Activated CD4-positive, CD25-positive, alpha-beta regulatory T cell treated with anti-CD3 and anti-CD28 coated beads, Interleukin-2, amount 50 U/mL, for 24 hours (primary cell): Measurements from ENCODE around the gene PEA15.

ENCODE experiments used
- ATAC-seq, 2 donors: fragments of 150-1000 bp; cut with Tn5 transposase; one replicate each; pipeline ENCODE4 v1.10.0; 2021; ENCODE audit warnings: mild to moderate bottlenecking in 1 of 2, moderate library complexity in 1 of 2

The PEA15 gene, protein sequence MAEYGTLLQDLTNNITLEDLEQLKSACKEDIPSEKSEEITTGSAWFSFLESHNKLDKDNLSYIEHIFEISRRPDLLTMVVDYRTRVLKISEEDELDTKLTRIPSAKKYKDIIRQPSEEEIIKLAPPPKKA

DNA sequence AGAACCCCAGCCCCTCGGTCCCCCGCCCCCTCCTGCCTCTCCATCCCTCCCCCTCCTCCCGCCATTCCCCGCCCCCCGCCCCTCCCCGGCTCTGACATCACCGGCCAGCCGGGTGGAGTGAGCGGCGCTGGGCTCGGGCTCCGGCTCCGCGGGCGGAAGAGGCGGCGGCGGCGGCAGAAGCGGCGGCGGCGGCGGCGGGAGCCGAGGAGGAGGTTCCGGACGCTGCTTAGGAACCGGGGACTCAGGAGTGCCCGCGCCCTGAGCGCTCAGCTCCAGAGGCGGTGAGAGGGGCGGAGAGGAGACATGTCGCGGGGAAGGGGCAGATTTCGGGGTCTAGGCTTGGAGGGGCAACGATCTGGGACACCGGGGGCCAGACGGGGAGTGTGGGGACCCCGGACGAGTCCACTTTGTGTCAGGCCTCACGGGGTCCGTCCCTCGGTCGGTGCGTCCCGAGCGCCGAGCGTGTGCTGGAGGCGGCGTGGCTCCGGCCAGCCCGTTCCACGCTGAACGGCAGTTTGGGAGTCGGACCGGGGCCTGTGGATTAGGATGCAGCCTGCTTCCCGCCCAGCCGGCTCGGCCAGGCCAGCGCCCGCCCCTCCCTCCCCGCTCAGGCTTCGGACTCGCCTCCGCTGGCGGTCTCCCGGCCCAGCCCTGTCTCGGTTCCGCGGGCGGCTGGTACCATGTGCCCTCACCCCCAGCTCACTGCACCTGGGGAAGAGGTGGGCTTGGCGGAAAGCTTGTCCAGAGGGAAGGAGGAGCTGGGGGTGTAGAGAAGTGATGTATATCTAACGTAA lies at the start of gene PEA15:
TSS of gene PEA15 (plus strand) at position 143 of the 794 bp plus-strand sequence. CDS start 6,161 bp downstream, outside the sequence.
- ATAC-seq: peak; percentile 76 to 77

DNA sequence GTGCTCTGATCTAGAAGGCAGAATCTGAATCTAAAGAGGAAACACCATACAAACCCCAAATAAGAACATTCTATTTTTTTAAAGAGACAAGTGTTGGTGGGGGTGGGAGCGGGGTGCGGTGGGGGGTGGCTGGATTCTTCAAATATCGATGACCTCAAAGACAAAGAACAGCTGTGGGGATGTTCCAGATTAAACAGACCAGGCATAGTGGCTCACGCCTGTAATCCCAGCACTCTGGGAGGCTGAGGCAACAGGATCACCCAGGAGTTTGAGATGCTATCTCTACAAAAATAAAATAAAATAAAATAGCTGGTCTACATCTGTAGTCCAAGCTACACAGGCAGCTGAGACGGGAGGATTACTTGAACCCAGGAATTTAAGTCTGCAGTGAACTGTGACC lies 48.8 kb upstream of the PEA15 start:
- ATAC-seq: no peak

DNA sequence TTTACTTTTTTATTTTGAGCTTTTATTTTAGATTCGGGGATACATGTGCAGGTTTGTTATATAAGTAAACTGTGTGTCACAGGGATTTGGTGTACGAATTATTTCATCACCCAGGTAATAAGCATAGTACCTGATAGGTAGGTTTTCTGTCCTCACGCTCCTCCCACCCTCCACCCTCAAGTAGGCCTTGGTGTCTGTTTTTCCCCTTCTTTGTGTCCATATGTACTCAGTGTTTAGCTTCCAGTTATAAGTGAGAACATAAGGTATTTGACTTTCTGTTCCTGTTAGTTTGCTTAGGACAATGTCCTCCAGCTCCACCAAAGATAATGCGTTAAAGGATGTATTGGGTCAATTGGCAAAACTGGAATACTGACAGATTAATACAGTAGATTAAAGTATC lies 48.0 kb upstream of the PEA15 start:
- no peak for ATAC-seq

DNA sequence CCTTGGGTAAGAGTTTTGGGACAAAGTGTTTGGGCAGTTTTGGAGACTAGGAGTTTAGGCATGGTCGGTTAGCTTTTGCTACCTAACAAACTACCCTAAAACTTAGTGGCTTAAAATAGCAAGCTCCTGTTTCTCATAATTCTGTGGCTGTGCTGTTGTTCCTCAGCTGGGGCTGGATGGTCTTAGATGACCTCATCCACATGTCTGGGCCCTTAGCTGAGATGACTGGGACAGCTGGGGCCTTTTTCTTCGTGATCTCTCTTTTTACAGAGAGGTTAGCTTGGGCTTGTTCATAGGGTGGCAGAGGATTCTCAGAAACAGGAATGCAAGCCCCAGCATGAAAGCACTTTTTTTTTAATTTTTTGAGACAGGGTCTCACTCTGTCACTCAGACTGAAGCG lies 47.2 kb upstream of the PEA15 start:
- no peak for ATAC-seq

DNA sequence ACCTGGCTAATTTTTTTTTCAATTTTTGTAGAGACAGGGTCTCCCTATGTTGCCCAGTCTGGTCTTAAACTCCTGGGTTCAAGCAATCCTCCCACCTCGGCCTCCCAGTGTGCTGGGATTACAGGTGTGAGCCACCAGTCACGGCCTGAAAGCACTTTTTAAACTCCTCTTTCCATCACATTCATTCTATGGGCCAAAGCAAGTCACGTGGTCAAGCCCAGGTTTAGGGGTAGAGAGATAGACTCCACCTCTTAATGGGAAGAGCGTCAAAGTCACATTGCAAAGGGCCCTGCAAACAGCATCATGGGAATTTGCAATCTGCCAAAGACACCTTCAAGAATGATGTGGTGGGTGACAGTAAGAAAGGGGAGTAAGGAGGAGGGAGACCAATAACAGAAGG lies 46.6 kb upstream of the PEA15 start:
- ATAC-seq: no peak

DNA sequence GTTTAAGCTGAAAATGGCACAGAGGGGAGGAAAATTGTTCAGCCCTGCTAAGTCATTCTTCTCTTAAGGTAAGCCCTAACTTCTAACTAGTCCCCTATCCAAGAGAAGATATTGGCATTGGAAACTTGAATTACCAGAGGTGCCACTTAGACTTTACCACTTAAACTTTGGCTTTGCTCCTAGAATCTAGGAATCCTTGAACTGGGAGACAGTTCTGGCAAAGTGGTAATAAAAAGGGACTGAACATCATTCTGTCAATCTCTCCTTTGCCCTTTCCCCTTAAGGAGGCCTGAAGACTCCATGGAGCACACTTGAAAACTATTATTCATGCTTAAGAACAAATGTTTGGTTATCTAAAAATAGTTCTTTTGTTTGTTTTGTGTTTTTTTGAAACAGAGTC lies 45.3 kb upstream of the PEA15 start:
- no peak for ATAC-seq

DNA sequence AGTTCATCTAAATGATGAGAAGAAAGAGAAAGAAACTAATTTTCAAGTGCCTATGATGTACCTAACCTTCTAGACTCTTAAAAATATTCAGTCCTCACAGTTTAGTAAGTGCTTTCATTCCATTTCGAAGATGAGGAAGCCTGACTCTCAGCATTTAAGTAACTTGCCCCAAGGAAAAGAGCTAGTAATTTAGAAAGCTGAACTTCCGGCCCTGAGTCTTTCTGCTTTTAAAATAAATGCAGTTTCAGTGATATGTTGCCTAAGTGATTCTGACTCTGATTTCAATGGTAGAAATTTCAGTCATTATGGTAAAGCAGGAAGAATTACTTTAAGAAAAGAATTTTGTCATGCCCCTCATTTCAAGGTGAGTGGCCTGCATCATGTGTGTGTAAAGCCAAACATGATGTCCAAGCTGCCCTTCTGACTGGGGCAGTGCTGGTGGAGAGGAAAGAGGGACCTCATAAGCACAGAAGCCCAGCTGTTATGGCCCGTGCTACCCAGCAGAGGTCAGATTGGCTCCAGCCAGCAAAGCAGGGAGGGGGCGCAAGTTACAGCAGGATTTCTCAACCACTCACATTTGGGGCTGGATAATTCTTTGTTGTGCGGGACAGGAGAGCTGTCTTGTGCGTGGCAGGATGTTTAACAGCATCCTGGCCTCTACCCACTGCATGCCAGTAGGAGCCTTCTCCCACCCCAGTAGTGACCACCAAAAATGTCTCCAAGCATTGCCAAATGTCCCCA lies 43.0 kb upstream of the PEA15 start:
- ATAC-seq: no peak

DNA sequence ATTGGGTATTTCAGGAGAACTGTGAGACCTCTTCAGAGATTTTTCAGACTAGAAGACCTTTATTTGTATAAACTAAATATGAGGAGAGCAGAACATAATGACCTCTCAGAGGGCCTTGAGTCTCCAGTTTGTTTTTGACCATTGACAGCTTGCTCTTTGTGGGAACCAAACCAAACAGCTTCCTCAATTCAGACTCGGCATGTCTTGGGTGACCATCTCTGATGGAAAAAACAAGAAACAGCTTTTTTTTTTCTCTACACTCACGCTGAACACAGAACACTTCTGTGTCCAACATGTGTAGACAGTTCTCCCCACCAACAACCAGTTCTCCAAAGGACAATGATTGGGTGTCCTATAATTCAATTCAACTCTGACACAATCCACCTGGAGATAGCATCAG lies 42.3 kb upstream of the PEA15 start:
- no peak for ATAC-seq

DNA sequence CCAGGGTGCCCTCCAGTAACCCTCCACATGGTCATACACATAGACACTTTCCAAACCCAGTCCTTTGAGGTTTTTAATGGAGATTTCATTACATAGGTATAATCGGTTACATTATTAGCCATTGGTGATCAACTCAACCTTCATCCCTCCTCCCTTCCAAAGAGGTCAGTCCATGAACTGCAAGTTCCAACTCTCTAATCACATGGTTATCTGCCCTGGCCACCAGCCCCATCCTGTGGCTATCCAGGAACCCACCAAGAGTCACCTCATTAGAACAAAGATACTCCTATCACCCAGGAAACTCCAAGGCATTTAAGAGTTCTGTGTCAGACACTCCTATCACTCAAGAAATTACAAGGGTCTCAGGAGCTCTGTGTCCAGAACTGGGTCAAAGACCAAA lies 41.6 kb upstream of the PEA15 start:
- ATAC-seq: no peak

DNA sequence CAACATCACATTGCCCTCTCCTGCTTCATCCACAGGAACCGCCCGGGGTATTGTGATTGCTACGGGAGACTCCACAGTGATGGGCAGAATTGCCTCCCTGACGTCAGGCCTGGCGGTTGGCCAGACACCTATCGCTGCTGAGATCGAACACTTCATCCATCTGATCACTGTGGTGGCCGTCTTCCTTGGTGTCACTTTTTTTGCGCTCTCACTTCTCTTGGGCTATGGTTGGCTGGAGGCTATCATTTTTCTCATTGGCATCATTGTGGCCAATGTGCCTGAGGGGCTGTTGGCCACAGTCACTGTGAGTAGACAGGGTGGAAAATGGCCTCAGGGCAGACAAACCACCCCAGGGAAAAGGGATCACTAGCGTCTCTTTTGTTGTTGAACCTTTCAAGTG lies 41.1 kb upstream of the PEA15 start:
- no peak for ATAC-seq

DNA sequence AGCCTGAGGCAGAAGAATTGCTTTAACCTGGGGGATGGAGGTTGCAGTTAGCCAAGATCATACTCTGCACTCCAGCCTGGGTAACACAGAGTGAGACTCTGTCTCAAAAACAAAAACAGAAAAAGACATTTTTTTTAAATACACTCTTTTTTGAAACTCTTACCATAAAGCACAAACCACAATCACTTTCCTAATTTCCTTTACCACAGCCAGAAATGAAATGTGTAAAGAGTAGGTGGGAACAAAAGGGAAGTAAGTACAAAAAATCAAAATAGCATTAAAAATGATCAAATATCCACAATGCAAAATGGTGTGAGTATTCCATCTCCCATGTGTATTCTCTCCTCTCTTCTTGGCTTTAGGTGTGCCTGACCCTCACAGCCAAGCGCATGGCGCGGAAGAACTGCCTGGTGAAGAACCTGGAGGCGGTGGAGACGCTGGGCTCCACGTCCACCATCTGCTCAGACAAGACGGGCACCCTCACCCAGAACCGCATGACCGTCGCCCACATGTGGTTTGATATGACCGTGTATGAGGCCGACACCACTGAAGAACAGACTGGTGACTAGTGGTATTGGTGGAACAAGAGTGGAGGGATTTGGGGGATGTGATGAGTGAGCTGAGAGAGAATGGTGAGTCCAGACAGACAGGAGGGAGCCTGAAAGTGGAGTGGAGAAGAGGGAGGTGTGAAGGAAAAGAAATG lies 38.9 kb upstream of the PEA15 start:
- ATAC-seq: no peak

DNA sequence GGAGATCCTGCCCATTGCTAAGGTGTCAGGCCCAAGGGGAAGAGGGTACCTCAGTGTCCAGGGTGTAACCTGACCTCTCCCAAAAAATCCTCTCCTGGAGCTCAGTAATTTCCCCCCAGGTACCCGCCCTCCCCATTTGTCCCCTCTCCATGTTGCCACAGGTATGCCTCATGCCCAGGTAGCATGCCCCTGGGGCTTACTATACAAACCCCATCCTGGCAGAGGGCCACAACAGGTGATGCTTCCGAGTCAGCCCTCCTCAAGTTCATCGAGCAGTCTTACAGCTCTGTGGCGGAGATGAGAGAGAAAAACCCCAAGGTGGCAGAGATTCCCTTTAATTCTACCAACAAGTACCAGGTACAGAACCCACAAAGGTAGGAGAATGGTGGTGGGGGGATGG lies 38.1 kb upstream of the PEA15 start:
- ATAC-seq: no peak

DNA sequence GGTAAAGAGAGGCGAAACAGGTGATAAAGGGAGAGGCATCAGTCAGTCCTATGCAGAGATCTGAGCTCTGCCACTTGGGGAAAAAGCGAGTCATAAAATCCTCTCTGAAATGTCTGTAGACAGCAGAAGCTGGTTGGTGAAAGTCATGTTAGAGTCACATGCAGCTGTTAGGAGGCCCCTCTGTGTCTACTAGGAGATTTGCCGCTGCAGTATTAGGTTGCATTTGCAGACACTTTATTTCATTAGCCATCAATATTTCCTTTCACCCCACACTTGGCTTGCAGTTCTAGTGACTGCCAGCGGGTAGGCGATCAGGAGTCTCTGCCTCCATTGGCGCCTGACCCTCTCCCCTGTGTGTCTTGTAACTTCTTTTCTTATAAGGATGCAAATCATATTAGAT lies 37.6 kb upstream of the PEA15 start:
- ATAC-seq: peak; percentile 82 to 90

DNA sequence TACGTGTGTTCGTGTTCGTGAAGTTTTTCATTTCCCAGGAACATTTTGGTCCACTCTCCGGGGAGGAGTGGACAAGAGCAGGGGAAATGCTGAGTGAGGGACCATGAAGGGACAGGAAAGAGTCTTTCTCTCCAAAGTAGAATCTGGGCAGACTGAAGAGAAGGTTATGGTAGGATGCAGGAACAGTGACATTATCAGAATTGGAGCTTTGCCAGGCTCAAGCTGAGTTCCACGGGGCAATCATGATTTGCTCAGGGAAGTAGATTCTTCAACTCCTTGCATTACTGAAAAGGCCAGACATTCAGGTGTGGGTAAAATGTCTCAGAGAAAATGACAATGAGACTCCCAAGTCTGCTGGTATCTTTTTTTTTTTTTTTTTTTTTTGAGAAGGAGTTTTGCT lies 37.2 kb upstream of the PEA15 start:
- no peak for ATAC-seq

DNA sequence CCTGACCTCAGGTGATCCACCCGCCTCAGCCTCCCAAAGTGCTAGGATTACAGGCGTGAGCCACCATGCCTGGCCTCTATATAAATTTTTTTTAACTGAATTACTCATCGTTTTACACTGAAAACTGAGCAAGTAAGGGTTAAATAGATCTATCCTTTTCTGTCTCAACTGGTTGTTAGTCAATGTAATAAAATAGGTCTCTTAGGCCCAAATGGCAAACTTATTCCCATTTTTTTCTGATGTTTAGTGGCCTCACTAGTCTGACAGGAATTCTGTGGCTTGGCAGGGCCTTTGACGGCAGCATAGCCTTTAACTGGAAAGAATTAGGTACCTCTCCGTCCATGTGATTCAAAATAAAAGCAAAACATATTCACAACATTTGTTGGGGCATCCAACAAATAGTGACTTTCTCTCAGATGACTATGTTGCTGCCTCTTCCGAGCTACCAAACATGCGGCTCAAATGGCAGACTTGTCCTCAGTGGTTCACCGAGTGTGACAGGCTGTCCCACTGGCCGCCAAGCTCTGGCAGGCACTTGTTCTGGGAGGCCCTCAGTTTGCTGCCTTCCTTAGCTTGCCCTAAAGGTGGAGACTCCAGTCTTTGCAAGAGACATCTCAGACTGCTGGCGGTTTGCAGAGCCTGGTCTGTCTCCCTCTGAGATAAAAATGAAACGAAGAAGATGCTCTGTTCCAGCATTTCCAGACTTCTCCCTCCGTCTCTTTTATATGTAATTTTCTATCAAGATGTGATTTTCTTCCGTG lies 36.4 kb upstream of the PEA15 start:
- no peak for ATAC-seq

DNA sequence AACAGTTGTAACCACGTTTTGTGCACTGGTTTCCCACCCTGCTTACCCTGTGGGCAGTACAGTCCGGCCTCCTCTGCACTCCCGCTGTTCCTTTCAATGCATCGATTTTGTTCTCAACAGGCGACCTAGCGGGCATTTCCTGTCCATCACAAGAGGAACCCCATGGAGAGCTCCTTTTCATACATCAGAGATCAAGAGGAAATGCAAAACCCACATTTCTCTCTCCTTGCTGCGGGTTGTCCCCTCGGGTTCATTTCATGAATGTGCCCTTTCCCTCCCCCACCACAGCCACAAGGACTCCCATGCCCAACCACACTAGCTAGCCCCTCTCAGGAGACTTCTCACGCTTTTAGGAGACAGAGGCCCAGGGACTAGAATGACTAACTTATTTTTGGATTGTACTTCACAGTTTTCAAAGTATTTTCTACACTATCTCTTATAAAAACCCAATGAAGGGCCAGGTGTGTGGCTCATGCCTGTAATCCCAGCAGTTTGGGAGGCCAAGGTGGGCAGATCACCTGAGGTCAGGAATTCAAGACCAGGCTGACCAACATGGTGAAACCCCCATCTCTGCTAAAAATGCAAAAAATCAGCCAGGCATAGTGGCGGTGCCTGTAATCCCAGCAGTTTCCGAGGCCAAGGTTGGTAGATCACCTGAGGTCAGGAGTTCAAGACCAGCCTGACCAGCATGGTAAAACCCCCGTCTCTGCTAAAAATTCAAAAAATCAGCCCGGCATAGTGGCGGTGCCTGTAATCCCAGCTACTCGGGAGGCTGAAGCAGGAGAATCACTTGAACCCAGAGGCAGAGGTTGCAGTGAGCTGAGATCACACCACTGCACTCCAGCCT lies 35.4 kb upstream of the PEA15 start:
- ATAC-seq: peak in 1 of 2 donors; percentile 60

DNA sequence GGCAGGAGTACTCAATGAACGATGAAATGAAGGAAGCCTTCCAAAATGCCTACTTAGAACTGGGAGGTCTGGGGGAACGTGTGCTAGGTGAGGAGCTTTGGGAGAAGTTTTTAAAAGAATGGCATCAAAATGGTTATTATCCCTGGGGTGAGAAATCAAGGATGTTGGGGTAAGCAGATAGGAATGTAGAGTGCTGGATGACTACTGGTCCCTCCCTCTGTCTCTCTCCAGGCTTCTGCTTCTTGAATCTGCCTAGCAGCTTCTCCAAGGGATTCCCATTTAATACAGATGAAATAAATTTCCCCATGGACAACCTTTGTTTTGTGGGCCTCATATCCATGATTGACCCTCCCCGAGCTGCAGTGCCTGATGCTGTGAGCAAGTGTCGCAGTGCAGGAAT lies 33.8 kb upstream of the PEA15 start:
- ATAC-seq: no peak

DNA sequence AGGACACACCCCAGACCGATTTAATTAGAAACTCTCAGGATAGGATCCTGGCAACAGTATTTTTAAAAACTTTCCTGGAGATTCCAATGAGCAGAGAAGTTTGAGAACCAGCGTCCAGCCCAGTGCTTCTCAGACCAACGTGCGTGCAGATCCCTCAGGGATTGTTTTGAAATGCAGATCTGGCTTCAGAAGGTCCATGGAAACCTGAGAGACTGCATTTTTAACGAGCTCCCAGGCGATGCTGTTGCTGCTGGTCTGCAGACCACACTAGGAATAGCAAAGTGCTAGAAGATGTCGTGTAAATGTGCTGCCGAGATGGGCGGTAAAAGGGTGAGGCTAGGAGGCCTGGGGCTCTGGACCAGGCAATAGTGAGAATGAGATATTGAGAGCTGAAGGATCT lies 33.2 kb upstream of the PEA15 start:
- no peak for ATAC-seq

DNA sequence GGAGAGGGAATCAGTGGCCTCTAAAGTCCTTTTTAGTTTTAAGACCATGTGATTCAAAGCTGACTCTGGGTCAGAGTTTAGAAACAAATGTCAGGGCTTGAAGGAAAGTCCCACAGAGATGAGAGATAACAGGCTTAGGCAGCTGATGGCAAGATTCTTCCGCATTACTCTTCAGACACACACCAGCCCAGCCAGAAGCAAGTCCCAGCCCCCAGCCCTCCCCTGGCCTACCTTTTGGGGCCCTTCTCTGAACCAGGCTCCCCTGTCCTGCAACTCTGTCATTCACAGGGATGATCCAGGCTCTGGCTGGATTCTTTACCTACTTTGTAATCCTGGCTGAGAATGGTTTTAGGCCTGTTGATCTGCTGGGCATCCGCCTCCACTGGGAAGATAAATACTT lies 28.0 kb upstream of the PEA15 start:
- peak in 1 of 2 donors; percentile 67 for ATAC-seq

DNA sequence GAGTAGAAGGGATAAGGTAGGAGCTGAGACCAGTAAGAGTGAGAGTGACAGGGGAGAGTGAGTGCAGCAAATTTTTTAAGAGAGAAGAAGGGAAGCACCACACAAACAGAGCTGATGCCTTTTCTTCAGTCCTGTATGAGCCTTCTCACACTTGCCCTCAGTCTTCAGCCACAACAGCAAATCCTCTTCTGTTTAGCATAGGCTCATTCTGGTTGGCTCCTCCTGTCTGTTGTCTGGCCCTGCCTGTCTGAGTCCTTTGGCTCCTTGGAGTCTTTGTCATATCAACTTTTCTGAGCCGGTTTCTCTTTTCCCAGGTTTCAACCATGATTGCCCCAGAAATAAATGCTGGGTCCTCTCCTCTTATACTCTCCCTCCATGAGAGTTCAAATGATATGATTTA lies 27.5 kb upstream of the PEA15 start:
- no peak for ATAC-seq

DNA sequence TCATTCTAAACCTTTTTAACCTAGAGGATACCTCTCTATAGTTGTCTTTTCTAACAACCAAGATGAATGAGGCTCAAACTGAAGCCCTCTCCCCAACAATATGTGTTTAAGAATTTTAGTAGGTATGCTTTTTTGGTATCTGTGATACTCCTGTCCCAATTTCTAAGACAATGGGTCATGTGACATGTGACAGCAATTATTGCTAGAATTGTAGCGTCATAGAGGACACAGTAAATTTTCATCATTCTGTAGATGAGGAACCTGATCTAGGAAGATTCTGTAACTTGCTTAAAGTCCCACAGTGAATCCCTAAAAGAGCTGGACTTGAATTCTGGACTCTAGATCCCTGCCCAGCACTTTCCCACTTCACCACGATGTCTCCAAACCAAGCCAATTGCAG lies 26.5 kb upstream of the PEA15 start:
- ATAC-seq: no peak

DNA sequence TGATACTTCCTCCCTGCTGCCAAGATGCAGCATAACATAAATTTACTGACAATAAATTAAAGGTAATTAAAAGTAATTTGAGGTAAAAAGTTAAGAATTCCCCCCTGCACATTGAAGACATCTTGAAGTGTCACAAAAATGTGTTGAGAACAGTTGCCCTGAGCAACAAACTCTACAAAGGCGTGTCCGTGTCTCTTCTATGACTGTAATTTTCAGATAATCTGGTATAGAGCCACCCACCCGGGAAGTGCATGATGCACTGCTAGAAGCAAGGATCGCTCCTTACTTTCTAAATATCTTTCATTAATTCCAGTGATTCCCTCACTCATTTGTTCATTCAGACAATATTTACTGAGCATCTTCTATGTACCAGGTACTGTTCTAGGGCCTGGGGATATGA lies 25.8 kb upstream of the PEA15 start:
- ATAC-seq: no peak
